HG03097 (cell line): Measurements from ENCODE around the gene PTGDR.
A peak's percentile ranks its signal among the peaks of the same experiment; 100 is the strongest.

ENCODE experiments used
- ATAC-seq: cut with Tn5 transposase; IDR thresholded peaks from one replicate; pipeline ENCODE4 v1.9.1; 2021; ENCODE audit not compliant: unreplicated experiment, low FRiP score

PTGDR gene, protein sequence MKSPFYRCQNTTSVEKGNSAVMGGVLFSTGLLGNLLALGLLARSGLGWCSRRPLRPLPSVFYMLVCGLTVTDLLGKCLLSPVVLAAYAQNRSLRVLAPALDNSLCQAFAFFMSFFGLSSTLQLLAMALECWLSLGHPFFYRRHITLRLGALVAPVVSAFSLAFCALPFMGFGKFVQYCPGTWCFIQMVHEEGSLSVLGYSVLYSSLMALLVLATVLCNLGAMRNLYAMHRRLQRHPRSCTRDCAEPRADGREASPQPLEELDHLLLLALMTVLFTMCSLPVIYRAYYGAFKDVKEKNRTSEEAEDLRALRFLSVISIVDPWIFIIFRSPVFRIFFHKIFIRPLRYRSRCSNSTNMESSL

DNA sequence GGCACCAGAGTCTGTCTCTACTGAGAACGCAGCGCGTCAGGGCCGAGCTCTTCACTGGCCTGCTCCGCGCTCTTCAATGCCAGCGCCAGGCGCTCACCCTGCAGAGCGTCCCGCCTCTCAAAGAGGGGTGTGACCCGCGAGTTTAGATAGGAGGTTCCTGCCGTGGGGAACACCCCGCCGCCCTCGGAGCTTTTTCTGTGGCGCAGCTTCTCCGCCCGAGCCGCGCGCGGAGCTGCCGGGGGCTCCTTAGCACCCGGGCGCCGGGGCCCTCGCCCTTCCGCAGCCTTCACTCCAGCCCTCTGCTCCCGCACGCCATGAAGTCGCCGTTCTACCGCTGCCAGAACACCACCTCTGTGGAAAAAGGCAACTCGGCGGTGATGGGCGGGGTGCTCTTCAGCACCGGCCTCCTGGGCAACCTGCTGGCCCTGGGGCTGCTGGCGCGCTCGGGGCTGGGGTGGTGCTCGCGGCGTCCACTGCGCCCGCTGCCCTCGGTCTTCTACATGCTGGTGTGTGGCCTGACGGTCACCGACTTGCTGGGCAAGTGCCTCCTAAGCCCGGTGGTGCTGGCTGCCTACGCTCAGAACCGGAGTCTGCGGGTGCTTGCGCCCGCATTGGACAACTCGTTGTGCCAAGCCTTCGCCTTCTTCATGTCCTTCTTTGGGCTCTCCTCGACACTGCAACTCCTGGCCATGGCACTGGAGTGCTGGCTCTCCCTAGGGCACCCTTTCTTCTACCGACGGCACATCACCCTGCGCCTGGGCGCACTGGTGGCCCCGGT is at the start of gene PTGDR:
Gene PTGDR (plus strand): TSS at position 198 of the 778 bp plus-strand sequence. CDS start 117 bp downstream, at position 315.
- ATAC-seq: no peak

- no peak for ATAC-seq
Observed at GRCh38 chr14:52219488-52220084, 47.9 kb upstream of the PTGDR start.

DNA sequence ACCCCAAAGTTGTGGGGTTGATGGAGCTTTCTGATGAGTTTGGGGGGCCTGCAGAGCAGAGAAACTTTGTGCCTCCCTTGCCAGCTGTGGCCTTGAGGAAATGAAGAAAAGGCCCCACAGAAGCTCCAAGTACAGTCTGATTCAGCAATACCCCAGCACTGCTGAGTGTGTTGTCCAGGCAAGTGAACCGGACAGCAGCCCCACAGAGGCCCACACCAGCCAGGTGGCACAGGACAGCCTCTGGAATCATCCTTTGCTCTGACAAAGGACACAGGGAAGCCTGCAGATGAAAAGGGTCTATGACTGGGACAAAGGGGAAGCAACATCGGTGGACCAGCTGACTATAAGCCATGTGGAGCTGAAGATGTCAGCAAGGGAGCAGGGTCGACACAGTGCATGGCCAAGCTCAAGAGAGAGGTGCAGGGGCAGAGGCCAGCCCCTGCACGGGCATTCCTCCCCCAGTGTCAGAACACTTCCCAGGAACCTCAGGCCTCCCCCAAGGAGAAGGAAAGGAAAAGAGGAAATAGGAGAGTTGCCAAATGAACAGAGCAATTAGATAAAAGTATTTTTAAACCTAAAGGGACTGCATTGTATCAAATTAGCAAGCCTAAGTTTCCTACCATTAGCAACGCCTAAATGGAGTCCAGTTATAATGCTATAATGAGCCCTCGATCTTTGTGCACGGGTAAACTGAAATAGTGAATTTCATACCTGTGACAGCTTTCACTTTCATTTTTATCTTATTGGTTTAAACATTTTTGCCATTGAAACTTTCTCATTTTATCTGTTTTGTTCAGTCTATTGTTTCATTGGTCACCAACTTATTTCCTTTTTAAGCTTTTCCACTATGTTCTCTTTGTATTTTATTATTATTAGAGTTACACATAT is 46.3 kb upstream of the PTGDR start:
- ATAC-seq: no peak

- ATAC-seq: no peak
Observed at GRCh38 chr14:52222901-52223300, 44.6 kb upstream of the PTGDR start.

DNA sequence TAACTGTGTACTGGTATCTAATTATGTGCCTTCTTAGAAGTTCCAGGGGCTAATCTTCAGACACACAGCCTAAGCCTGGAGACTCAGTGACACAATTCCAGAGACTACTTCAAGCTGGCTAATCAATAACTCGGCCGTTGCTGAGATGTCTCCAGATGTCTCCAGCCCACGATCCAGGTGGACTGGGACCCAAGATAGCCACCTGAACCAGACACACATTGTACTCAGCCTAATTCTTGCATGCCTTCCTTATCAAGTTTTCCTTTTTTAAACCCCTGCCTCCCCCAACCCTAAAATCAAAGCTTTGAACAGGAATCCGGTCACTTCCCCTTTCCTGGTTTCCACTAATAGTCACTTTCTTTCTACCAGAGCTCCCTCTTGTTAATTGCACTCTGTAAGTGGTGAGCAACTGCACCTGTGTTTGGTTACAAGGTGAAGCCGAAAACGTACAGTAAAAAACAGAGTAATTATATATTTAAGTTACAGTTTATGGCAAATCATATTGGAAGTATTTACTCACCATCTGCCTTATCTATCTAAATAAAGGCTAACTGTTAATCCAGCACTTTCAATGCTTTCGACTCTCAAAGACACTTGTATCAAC is 39.8 kb upstream of the PTGDR start:
- no peak for ATAC-seq

GRCh38 chr14:52233693-52234092 is 33.8 kb upstream of the PTGDR start:
- no peak for ATAC-seq

GRCh38 chr14:52235434-52235833 is 32.1 kb upstream of the PTGDR start:
- no peak for ATAC-seq

- no peak for ATAC-seq
Observed at GRCh38 chr14:52235866-52236510, 31.5 kb upstream of the PTGDR start.

GRCh38 chr14:52238682-52239081 is 28.8 kb upstream of the PTGDR start:
- ATAC-seq: no peak

DNA sequence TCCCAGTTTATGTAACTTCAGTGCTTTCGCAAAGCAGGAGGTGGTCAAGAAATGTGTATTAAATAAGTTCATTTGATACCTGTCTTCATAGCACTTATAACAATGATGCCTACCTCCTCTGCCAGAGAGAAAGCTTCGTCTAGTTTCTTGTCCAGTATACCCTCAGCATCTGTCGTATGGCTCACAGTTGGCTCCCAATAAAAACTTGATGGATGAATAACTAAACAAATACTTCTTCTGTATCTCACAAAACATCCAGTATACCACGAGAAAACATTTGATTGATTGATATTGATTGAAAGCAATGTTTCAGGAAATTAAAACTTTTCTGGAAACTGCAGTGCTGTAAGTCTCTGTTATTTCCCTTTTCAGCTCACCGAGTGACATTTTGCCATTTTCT is 26.9 kb upstream of the PTGDR start:
- ATAC-seq: no peak

- no peak for ATAC-seq
Observed at GRCh38 chr14:52241087-52241793, 26.3 kb upstream of the PTGDR start.

- ATAC-seq: peak; percentile 68
Observed at GRCh38 chr14:52244328-52244727, 23.2 kb upstream of the PTGDR start.

DNA sequence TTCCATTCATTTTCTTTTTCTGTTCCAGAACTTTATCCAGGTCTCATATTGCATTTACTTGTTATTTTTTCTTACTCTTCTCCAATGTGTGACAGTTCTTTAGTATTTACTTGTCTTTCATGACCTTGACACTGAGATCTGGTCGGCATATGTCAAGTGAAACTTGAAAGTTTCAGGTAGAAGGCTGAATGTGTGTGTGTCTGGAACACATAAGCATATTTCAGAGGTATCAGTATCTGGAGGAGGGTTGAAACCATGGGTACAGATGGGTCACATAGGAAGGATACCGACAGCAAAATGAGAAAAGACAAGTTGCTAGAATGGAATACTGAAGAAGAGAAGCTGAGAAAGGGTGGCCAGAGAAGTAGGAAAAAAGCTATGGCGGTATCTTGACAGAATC is 22.5 kb upstream of the PTGDR start:
- ATAC-seq: no peak

- no peak for ATAC-seq
Observed at GRCh38 chr14:52248057-52248456, 19.4 kb upstream of the PTGDR start.

GRCh38 chr14:52251724-52252123 is 15.8 kb upstream of the PTGDR start:
- no peak for ATAC-seq

- no peak for ATAC-seq
Observed at GRCh38 chr14:52253503-52253902, 14.0 kb upstream of the PTGDR start.

DNA sequence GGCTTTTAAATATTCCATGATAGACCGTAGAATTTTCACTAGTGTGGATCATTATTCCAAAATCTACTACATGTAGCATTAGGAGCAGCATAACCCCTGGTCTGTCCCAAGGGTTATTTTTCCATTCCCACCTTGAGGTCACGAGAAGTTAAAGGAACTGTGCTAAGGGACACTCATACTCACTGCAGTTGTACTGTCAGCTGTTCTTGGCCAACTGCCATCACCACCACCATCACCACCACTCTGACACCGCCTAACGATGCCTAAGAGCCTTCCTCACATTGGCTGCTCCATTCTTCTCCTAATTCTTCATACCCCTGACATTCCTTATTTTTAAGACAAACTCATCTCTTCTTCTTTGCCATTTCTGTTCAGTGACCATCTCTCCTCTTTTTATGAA is 13.4 kb upstream of the PTGDR start:
- ATAC-seq: no peak

DNA sequence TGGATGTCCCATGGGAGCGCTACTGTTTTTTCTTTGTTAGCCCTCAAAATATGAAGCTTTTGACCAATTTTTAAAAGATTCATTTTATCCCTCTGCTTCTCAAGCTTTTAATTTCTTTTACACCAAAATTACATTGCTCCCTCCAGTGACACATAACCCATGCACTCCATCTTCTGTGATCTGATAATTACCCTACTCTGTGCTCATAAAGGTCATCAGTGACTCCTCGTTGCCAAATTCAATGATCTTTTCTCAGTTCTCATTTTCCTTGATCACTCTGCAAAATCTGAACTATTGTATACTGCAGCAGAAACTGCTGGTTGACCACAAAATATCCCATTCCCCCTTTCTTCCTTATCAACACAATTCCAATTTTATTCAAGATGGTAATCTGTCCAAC is 8.7 kb upstream of the PTGDR start:
- ATAC-seq: no peak

DNA sequence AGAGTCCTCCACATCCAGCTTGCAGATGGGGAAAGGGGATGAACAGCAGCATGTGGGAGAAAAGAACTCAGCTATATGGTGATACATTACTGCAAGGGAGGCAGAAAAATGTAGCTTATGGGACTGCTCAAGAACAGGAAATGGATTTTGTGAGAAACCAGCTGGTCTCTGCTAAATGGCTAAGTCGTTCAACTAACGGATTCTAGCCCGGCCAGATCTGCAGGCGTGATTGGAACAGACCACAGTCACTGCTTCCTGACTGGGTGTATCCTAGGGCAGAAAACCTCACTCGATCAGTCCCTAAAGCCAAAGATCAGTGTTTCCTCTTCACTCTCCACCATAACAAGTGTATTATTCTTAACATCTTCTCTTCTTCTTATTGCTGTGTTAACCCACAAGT is 8.1 kb upstream of the PTGDR start:
- ATAC-seq: no peak
